HL-60 (cell line): Measurements from ENCODE around the gene HAP1.

Experiments used
- DNase-seq, 2 experiments: peaks; one replicate each; pipeline ENCODE4 v3.0.0-alpha.2; 2010 to 2020; ENCODE audit warnings: low read depth in 1 of 2, low spot score in 1 of 2
- H3K27ac ChIP-seq: fragments of 250-450 bp; sonication (Bioruptor Pico); replicated peaks from 2 replicates; pipeline ENCODE4 v1.5.1; 2020; ENCODE audit warnings: mild to moderate bottlenecking, moderate library complexity
- H3K27me3 ChIP-seq: fragments of 250-450 bp; sonication (Bioruptor Pico); 2 replicates; pipeline ENCODE4 v1.5.1; 2021; ENCODE audit warnings: mild to moderate bottlenecking, moderate library complexity; ENCODE audit not compliant: insufficient read depth, poor library complexity, severe bottlenecking
- H3K4me3 ChIP-seq: replicated peaks from 2 replicates; pipeline ENCODE4 v1.5.1; 2011; ENCODE audit warnings: mild to moderate bottlenecking, control low read depth, low read length; ENCODE audit not compliant: insufficient read depth
- GABPA ChIP-seq: IDR thresholded peaks from 2 replicates; pipeline ENCODE4 v1.6.1; 2012; ENCODE audit warnings: low read depth
- POLR2AphosphoS5 ChIP-seq: IDR thresholded peaks from 2 replicates; pipeline ENCODE4 v1.6.1; 2012; ENCODE audit warnings: low read depth
- SPI1 ChIP-seq: IDR thresholded peaks from 2 replicates; pipeline ENCODE4 v1.6.1; 2012; ENCODE audit warnings: low read depth, mild to moderate bottlenecking, borderline replicate concordance
- TF ChIP-seq, protein P1 (sequence below): IDR thresholded peaks from one replicate; pipeline ENCODE4 v1.5.1; 2011; ENCODE audit warnings: low read length, control low read depth, inconsistent platforms; ENCODE audit not compliant: insufficient read depth
- TF ChIP-seq, protein P2 (sequence below): IDR thresholded peaks from 2 replicates; pipeline ENCODE4 v1.6.1; 2012; ENCODE audit warnings: low read depth; ENCODE audit not compliant: insufficient replicate concordance

HAP1 gene

DNA sequence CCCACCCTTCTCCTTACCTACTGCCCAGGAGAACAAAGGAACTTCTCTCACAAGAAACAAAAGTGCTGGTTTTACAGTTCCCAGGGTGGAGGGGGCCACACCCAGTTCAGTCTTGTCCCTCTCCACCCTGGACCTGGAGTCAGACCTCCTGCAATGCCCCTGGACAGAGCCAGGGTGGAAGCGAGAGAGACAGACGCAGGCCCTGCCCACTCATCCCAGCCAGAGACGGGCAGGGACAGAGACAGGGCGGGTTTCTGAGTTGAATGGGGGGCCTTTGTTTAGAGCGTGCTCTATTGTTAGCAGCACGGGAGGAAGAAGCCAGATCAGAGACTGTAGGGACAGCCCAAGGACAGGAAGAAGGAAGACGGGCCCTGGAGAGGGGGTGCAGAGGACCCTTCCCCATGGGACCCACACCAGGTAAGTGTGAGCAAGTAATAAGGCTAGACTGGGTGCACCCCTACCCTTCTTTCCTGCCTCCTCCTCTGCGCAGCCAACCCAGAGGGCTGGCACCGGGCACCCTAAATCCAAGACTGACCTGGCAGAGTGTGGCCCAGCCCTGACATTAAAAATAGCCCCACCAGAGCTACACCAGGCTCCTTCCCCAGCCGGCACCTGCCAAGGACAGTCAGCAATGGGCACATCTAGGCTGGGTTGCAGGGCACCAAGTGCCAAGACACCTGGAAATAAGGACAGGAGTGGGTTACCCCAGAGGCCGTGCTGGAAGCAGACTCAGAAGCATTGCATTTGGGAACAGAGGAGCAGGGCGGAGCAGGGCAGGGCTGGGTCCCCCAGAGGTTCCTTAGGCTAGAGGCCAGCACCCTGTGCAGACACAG, 41.2 kb upstream of the HAP1 start:
- no peak overlapping the region for H3K27ac ChIP-seq
- no peak overlapping the region for H3K4me3 ChIP-seq
- TF ChIP-seq, protein P1, sequence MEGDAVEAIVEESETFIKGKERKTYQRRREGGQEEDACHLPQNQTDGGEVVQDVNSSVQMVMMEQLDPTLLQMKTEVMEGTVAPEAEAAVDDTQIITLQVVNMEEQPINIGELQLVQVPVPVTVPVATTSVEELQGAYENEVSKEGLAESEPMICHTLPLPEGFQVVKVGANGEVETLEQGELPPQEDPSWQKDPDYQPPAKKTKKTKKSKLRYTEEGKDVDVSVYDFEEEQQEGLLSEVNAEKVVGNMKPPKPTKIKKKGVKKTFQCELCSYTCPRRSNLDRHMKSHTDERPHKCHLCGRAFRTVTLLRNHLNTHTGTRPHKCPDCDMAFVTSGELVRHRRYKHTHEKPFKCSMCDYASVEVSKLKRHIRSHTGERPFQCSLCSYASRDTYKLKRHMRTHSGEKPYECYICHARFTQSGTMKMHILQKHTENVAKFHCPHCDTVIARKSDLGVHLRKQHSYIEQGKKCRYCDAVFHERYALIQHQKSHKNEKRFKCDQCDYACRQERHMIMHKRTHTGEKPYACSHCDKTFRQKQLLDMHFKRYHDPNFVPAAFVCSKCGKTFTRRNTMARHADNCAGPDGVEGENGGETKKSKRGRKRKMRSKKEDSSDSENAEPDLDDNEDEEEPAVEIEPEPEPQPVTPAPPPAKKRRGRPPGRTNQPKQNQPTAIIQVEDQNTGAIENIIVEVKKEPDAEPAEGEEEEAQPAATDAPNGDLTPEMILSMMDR, result no peak
- TF ChIP-seq POLR2AphosphoS5 (no peak), GABPA (no peak), SPI1 (no peak)
- TF ChIP-seq, protein P2, sequence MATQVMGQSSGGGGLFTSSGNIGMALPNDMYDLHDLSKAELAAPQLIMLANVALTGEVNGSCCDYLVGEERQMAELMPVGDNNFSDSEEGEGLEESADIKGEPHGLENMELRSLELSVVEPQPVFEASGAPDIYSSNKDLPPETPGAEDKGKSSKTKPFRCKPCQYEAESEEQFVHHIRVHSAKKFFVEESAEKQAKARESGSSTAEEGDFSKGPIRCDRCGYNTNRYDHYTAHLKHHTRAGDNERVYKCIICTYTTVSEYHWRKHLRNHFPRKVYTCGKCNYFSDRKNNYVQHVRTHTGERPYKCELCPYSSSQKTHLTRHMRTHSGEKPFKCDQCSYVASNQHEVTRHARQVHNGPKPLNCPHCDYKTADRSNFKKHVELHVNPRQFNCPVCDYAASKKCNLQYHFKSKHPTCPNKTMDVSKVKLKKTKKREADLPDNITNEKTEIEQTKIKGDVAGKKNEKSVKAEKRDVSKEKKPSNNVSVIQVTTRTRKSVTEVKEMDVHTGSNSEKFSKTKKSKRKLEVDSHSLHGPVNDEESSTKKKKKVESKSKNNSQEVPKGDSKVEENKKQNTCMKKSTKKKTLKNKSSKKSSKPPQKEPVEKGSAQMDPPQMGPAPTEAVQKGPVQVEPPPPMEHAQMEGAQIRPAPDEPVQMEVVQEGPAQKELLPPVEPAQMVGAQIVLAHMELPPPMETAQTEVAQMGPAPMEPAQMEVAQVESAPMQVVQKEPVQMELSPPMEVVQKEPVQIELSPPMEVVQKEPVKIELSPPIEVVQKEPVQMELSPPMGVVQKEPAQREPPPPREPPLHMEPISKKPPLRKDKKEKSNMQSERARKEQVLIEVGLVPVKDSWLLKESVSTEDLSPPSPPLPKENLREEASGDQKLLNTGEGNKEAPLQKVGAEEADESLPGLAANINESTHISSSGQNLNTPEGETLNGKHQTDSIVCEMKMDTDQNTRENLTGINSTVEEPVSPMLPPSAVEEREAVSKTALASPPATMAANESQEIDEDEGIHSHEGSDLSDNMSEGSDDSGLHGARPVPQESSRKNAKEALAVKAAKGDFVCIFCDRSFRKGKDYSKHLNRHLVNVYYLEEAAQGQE, result no peak
- H3K27me3 ChIP-seq, result no peaks in the 10 kb centered on the region
- DNase-seq, result no peak

DNA sequence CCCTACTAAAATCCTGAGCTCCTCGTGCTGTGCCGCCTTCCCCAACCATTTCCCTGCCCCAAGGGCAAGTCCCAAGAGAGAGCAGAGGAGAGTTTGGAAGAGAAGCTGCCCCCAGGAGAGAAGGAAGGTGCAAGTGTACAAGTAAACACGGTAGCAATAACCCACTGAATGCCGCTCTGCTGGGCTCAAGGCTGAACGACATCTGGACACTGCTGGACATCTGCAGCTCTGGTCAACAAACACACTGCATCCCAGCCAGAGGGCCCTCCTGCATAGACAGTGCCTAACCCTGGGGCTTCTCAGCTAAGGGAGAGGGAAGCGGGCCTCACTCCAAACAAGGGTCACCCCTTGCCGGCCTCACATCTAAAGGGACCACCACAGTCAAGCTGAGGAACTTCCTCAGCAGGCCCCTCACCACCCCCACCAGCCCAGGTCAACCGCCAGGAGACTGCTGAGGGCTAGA, 39.3 kb upstream of the HAP1 start:
- Histone ChIP-seq H3K27me3 (no peaks in the 10 kb centered on the region), H3K4me3 (no peak overlapping the region), H3K27ac (no peak overlapping the region)
- TF ChIP-seq POLR2AphosphoS5, result no peak
- TF ChIP-seq, protein P2, result no peak
- no peak for TF ChIP-seq SPI1
- TF ChIP-seq, protein P1, result no peak
- no peak for TF ChIP-seq GABPA
- no peak for DNase-seq

DNA sequence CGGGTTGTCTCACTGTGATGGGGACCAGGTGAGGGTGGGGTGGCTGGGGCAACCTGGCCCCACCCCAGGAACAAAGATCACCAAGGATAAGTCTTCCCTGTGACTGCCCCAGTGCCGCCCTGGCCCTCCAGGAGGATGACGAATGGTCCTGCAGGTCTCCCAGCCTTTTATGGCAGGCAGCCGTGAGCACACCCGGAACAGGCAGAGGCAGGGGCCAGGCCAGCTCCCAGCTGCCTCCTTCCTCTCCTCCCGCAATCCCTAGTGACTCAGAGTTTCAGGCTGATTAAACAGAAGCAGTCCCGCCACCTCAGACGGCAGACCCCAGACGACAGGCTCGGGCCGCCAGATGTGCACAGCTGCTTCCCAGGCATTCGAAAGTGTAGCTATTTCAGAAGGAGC, 38.7 kb upstream of the HAP1 start:
- TF ChIP-seq, protein P1, result no peak
- TF ChIP-seq, protein P2, result no peak
- no peak for TF ChIP-seq SPI1
- TF ChIP-seq GABPA, result no peak
- no peak for TF ChIP-seq POLR2AphosphoS5
- Histone ChIP-seq H3K4me3 (no peak overlapping the region), H3K27ac (no peak overlapping the region)

More for the DNA sequence above, 38.7 kb upstream of the HAP1 start:
- DNase-seq, result no peak
- H3K27me3 ChIP-seq, result no peaks in the 10 kb centered on the region
